GM12891 (cell line): ENCODE measurements around the gene NDUFV2.

Experiments
- POLR2A ChIP-seq: IDR thresholded peaks from 2 replicates; pipeline ENCODE4 v1.6.1; 2011; ENCODE audit warnings: low read depth, low read length, control low read depth
- POLR2AphosphoS5 ChIP-seq: IDR thresholded peaks from 2 replicates; pipeline ENCODE4 v1.6.1; 2011; ENCODE audit warnings: low read depth, low read length, control low read depth
- TAF1 ChIP-seq: IDR thresholded peaks from 2 replicates; pipeline ENCODE4 v1.6.1; 2011; ENCODE audit warnings: low read depth, low read length, control low read depth

DNA sequence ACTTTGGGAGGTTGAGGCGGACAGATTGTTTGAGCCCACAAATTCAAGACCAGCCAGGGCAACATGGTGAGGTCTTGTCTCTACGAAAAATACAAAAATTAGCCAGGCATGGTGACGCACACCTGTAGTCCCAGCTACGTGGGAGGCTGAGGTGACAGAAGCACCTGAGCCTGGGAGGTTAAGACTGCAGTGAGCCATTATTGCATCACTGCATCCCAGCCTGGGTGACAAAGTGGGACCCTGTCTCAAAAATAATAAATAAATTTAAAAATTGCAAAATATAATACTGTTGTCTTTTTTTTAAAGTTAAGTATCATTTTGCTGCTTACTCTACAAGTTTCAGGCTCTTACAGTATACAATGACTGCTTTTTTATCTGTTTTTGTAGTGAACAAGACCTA is 30.1 kb downstream of the NDUFV2 start:
- no peak for TF ChIP-seq POLR2A
- TF ChIP-seq POLR2AphosphoS5 = no peak
- TF ChIP-seq TAF1 = no peak
